ENCODE data around the gene CCK.
A peak's percentile ranks its signal among the peaks of the same experiment; 100 is the strongest.
"Not testable (repeated sequence)": the region's sequence is repeated elsewhere in the genome, so short reads cannot be mapped to it uniquely, and the experiment has no call there.

Gene CCK, protein sequence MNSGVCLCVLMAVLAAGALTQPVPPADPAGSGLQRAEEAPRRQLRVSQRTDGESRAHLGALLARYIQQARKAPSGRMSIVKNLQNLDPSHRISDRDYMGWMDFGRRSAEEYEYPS

GRCh38 chr3:42266085-42266484 lies at the start of gene CCK:
Gene CCK (minus strand): TSS chr3:42266185. CDS start chr3:42263630, 2,555 bp downstream.
- no peak for DNase-seq

DNA sequence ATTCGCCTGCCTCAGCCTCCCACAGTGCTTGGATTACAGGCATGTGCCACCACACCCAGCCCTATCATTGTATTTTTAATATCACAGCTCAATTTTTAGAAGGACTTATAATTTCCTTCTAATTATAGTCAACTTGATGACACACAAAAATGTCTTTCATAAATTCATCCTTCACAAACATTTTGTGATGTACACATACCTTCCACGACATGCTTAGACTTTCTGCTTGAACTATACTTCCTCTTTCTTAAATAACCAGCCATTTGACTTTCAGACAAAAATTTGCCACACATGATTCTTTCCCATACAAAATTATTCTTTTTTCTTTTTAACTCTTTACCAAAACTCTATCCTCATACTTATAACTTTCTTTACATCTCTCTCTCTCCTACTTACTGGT lies 48.4 kb upstream of the CCK start:
- DNase-seq, result peak; percentile 46

DNA sequence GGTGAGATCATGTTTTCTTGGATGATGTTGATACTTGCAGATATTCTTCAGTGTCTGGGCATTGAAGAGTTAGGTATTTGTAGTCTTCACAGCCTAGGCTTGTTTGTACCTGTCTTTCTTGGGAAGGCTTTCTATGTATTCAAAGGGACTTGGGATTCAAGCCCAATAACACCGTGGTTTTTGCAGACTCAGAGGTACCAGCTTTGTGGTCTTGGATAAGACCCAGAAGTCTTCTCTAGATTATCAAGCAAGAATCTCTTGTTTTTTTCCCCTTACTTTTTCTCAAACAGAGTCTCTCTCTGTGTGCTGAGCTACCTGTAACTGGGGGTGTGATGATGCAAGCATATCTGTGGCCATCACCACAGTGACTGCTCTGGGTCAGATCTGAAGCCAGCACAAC lies 42.7 kb upstream of the CCK start:
- no peak for DNase-seq

- no peak for DNase-seq
Observed at GRCh38 chr3:42306499-42306898, 40.5 kb upstream of the CCK start.

DNA sequence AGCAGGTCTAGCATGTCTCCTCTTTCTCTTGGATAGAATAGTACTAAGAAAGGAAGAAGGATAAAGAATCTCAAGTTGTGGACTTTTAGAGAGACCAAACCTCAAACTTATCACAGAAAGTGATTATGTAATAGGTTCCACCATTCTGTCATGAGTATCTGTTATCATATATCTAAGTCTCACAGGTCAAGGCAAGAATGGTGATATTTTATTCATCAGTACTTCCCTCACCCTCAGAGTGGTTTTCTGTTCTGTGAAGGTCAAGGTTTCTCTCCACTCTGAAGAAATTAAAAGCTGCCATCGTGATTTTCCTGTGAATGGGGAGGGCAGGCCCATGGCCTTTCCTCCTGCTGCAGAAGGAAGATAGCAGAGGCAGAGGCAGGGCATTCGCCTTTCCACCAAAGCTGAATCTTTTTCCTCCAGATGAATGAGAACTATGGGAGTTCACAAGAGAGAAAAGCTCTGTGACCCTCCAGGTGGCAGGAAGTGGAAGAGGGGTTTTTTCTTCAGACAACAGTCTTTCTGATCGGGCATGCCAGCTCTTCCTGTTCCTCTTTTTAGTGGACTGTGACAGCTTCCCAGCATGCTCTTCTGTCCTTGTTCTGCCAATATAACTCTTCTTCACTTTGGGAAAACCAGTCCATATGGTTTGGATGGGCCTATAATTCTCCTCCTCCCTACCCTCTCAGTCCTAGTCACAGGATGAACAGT lies 37.1 kb upstream of the CCK start:
- peak; percentile 53 for DNase-seq

DNA sequence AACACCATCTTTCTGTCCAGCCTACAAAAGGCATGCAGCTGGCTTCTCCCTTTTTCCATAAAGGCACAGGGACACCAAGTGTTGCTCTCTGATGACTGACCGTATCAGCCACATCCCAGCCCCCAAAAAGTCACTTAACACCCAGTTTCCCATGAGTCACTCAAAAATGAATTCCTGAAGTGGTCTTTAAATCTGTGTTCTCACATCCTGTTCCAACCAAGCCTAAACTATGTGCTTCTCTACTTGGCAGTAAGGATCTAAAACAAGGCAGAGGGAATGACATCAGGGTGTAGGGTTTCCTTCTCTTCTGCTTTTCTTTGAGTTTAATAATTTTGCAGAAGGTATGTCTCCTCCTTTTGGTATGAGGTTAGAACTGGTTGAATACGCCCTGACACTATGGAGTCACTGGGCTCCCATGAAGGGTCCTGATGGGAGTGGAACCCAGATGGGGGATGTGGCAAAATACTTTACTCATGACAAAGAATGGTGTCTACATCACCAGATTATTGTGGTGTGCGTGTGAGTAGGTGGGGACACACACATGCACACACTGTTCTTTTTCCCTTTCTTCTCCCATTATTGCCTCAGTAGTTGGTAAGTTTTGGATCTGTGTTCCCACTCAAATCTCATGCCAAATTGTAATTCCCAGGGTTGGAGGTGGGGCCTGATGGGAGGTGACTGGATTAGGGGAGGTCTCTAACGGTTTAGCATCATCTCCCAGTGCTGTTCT lies 35.6 kb upstream of the CCK start:
- no peak for DNase-seq

DNA sequence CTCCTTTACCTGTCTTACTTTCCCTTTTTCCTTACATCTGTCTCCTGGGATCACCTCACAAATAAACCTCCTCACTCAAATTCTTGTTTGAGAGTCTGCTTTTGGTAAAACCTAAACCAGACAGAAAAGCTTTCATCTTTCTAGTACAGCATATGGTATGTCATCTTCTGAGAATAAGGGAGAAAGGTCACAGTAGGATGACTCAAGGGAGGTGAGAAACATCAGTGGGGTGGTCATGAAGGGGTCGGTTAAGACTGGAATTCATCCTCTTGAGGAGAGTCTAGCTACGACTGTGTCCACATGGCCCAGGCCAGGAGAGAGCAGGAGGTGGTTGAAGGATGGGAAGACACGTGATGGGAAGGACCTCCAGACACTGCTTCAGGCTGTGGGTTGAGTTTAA lies 34.8 kb upstream of the CCK start:
- no peak for DNase-seq

- peak; percentile 57 for DNase-seq
Observed at GRCh38 chr3:42300013-42300412, 34.0 kb upstream of the CCK start.

- no peak for DNase-seq
Observed at GRCh38 chr3:42298259-42298658, 32.3 kb upstream of the CCK start.

- no peak for DNase-seq
Observed at GRCh38 chr3:42292009-42292408, 26.0 kb upstream of the CCK start.

DNA sequence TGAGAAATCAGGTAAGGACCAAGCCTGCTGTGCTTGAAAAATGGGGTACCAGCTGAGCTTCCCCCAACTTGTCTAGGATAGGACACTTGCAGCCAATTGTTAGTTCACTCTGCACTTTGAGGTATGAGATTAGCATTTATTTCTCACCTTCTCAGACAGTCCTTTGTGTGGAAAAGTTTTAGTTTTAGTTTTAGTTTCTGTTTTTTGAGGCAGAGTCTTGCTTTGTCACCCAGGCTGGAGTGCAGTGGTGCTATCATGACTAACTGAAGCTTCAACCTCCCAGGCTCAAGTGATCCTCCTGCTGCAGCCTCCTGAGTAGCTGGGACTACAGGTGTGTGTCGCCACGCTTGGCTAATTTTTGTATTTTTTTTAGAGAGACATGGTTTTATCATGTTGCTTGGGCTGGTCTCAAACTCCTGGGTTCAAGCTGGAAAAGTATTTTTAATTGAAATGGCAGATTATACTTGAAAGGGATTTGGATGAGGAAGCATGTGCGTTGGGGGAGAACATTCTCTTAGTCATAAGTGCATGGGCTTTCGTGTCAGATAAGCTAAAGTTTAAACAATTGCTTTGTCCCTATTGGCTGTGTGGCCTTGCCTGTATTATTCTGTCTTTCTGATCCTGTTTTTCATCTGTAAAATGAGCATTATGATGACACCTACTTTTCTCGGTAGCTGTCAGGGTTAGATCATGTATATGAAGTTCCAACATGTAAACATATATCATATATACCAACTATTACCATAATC lies 25.2 kb upstream of the CCK start:
- no peak for DNase-seq

DNA sequence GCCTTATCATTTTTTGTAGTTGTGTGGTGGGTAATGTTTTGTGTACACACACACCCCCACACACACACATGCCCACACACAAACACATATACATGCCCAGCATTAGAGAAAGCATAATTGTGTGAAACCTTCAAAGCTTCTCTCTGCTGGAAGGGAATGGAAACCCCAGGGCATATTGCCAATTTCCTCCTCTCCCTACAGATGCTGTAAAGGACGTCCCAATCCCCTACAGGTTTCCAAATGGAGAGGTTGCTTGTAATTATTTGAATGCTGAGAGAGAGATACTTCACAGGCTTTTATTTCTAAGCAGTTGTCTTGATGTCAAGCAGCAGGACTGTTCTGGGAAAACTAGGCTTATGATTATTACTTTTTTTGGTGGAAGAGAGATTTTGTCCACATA lies 23.0 kb upstream of the CCK start:
- no peak for DNase-seq

DNA sequence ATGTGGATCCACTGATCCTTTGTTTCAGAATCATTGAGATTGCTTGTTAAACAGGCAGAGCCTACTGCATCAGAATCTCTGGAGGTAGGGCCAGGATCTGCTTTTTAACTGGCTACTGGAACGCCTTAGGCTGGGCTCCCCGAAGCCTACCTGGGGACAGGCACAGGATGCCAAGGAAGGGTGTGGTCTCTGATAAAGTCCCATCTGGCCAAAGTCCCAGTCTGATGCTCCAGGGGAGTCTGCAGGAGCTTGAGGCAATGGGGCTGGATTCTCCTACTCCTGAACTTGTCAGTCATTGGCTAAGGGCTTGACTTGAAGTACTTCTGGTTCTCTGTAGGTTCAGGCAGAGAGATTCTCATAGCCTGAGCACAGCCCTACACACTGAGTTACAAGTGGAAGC lies 22.4 kb upstream of the CCK start:
- no peak for DNase-seq

GRCh38 chr3:42287423-42287822 lies 21.4 kb upstream of the CCK start:
- DNase-seq, result not testable (repeated sequence)

- DNase-seq, result no peak
Observed at GRCh38 chr3:42277676-42278075, 11.7 kb upstream of the CCK start.

DNA sequence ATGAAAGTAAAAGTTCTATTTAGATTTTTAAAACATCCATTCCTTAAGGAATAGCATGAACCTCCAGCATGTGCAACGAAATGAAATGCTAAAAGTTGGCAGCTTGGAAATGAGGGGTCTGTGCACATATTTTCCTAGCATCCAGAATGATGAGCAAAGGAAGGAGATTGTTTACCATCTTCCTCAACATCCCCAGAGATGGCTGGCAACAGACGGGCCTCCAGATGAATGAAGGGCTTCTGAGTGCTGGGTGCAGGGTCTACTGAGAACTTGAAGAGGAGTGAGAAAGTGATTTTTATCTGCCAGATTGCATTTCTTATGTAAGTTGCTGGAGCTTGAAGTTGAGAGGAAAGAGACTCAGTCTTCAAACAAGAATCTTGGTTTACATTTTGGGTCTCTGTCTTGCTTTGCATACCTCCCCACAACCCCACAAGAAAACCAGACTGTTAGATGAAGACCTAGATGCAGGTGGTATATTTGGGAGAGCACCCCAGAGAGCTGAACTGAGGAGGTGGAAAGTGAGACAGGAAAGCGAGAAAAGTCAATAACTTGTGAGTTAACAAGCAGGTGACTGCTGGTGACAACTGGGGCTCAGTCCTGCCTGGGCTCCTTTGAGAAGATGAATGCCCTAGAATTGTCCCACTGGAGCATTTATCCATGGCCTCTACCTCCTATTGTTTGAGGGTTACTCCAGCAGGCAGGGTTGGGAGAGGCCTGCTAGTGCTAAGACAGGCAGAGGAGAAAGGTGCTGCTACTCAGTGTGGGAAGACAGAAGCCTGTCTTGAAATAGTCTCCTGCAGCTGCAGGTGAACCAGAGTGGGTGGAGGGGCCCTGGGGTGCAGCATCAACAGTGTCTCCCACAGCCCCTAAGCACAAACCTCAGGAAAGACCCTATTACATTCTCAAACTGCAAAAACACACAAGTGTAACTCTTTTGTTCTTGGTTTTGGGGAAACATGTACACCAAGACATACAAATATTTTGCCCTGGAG lies 10.5 kb upstream of the CCK start:
- DNase-seq, result no peak

GRCh38 chr3:42275217-42275616 lies 9.2 kb upstream of the CCK start:
- no peak for DNase-seq

GRCh38 chr3:42274266-42274665 lies 8.3 kb upstream of the CCK start:
- no peak for DNase-seq

DNA sequence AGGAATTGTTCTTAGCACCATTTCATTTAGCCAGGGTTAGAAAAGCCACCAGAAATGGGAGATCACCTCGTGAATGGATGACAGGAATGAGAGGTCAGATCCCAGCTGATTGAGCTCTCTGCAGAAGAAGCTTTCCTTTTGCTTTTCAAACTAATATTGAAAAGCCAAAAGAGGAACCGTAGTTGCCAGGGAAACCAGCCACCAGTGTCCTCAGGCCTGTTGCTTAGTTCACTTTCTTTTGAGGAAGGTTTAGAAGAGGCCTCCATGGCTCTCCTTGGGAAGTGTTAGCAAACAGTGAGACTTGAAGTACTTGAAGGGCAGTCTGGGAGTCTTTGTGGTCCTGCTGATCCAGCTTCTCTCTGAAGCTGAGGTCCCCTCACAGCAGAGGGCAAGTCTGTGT lies 7.4 kb upstream of the CCK start:
- peak; percentile 39 for DNase-seq

GRCh38 chr3:42271786-42272185 lies 5.8 kb upstream of the CCK start:
- DNase-seq, result no peak

DNA sequence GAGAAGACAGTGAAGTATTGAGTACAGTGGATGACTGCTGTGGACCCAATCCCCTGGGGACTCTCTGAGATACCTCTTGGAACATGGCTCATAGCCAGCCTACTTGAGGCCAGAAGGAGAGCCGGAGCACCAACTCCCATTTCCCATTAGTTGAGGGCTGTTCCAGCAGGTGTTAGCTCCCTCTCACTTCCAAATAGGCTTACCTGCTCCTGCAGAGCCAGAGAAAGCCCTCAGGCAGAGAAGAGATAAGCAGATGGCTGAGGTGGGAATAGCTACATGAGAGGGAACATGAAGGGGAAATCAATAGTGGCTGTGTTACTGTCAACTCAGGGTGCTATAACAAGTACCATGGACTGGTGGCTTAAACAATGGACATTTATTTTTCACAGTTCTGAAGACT lies 4.6 kb upstream of the CCK start:
- DNase-seq, result no peak

DNA sequence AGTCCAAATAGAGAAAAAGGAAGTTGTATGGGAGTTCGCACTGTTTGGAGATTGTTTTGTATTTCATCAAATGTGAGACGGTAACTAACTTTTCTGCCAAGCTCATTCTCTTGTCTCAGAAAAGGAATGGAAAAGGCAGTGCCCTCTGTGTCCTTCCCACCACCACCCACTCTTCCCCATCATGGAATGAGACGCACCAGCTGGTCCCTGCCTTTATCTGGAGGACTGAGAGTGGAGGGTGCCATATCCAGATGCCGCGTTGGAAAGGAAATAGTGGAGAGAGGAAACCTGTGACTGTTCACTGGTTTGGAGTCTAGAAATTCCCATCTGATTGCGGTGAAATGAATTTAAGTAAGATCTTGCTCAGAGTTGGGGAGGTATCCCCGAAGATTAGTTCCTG lies 3.7 kb upstream of the CCK start:
- no peak for DNase-seq
